HuH-7.5 (cell line): ENCODE measurements around the gene TRMT44.

Experiments used
- DNase-seq: peaks from one replicate; pipeline ENCODE4 v3.0.0; 2011; ENCODE audit warnings: low spot score

Gene TRMT44

DNA sequence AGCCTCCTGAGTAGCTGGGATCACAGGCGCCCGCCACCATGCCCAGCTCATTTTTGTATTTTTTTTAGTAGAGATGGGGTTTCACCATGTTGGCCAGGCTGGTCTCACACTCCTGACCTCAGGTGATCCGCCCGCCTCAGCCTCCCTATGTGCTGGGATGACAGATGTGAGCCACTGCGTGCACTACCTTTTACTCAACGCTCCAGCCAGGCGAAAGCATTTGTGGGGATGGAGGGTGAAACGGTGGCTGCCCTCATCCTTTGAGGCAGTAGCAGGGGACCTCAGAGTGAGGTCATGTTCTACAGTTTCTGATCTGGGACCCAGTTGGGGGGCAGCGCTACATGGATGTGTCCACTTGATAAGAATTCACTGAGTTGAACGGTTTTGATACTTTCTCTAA, 73.8 kb downstream of the TRMT44 start:
- DNase-seq = no peak

GRCh38 chr4:8515316-8516060, 74.9 kb downstream of the TRMT44 start:
- no peak for DNase-seq

GRCh38 chr4:8516061-8516573, 75.5 kb downstream of the TRMT44 start:
- no peak for DNase-seq

- no peak for DNase-seq
These were observed 76.5 kb downstream of the TRMT44 start for GRCh38 chr4:8516996-8517550.

DNA sequence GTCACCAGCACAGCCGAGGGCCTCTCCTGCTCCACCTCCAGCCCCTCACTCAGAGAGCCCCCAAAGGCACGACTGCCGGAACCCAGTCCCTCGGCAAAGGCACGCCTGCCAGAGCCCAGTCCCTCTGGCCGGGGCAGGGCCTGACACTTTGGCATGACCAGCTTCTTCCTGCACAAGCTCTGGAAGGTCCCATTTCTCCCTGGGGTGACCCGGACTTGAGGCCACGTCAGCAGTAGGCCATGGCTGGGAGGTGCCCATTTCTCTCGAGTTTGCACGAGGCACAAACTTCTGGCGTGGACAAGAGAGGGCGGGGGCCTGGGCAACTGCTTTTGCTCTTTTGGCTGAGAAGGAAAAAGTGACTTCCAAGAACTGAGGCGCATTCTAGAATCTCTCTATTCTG, 77.4 kb downstream of the TRMT44 start:
- no peak for DNase-seq

DNA sequence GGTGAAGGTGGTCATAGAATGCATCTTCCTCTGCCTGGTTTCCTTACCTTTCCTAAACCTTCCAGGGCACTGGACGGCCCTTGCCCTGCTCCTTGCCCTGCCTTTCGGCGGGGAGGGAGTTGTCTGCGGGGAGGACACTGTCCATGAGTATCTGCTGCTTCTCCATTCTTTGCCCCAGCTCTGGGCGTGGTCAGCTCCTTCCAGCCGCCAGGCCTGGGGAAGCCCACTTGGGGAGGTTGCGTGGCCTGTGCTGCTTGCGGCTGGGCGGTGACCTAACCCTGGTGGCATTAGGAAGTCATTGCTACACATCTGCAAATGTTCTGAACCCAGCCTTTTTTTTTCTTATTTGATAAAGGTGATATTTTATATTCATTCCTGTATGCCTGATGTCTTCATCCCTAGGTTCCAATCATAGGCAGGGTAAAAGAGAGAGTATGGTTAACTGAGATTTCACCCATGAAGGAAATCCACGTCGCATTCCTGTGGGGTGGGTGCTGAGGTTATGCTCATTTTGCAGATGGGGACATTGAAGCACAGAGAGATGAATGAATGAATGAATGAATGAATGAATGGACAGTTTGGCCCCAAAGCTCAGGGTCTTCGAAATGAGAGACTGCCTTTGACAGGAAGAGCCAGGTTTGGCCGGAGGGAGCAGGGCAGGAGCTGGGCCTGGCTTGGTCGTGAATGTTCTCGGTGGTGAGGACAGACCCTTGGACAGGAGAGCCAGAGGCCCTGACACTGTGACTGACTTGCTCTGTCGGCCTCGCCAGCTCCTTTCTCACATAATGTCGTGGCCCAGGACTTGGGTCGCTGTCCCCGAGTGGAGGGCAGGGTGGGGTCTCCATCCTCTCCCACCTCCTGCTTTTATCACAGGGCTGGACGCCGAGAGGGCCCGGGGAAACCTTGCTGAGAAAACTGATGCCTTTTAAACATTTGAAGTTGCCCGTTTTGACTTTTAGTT, 81.9 kb downstream of the TRMT44 start:
- no peak for DNase-seq

- DNase-seq = no peak
These were observed 82.6 kb downstream of the TRMT44 start for GRCh38 chr4:8523175-8523574.

DNA sequence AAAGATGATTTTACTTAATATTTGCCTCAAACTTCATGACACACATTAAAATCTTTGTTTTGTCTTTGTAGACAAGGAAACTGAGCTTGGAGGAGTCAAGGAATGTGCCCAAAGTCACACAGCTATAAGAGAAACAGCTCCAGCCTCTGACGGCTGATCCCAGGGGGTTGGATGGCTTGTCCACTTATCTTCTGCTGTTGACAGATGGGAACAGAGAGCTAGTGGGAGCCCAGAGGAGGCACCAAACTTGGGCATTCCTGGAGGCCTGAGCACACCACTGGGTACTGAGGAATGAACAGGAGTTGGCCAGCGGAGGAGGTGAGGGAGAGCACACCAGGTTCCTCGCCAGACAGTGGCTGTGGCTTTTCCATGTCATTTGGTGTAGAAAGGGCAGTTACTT, 83.2 kb downstream of the TRMT44 start:
- DNase-seq = no peak

DNA sequence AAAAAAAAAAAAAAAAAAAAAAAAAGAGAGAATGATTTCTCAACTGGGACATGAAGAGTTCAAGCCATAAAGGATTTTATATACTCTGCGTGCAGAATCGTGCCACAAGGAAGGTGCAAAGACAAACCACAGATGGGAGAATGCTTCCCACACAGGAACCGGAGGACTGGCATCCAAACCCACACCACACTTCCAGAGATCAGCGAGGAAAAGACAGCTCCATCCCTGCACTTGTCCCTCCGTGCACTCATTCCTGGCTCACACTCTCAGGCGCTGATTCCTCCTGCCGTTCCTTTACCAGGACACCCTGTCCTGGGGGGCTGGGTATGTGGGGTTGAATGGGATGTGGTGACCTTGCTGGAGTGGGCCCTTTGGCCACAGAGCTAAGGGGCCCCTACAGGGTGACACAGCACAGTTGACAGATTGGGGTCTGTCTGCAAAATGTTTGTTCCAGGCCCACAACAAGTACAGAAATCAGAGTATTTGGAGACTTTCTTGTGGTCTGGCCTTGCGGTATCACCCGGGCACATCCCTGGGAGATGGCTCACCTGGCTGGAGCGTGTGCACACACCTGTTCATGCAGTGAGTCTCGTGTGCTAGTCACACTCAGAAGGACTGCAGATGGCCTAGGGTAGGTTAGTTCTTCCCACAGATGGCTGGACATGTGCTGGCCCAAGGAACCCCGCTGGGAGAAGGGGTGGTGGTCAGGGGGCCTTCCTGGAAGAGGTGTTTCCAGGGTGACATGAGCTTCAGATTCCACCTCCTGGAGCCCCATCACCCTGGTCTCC, 84.2 kb downstream of the TRMT44 start:
- no peak for DNase-seq

- no peak for DNase-seq
These were observed 85.0 kb downstream of the TRMT44 start for GRCh38 chr4:8525383-8526120.
